Hypothalamus (tissue), 51 donors: ENCODE results near the gene ESRRG.

Experiments used
- DNase-seq, 51 donors: peaks; one replicate each; lab custom pipeline; 2025; lab: John Stamatoyannopoulos, UW

Gene ESRRG

DNA sequence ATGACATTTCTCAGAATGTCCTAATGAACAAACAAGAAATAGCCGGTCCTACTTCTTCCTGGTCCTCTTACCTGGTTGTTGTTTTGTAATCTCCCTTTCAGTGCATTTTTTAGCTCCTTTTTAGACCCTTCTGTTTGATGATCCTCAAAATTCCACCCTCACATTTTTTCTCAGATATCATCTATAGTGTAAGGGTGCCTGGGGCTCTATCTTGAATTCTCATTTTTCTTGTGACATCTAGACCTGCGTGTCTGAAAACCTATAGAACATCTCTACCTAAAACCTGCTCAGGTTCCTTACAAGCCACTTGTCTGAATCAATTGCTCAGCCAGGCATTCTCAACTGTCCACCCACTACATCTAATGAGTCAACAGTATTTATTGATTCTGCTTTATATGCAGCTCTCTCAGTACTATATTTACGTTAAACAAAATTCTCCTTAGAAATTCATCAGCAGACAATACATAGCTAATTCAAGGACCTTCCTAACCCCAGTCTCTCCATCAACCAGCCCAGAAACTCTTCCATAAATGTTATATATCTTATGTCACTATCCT, 263.5 kb downstream of the ESRRG start:
- DNase-seq, result no peak

GRCh38 chr1:216458812-216459211, 264.4 kb downstream of the ESRRG start:
- no peak for DNase-seq

DNA sequence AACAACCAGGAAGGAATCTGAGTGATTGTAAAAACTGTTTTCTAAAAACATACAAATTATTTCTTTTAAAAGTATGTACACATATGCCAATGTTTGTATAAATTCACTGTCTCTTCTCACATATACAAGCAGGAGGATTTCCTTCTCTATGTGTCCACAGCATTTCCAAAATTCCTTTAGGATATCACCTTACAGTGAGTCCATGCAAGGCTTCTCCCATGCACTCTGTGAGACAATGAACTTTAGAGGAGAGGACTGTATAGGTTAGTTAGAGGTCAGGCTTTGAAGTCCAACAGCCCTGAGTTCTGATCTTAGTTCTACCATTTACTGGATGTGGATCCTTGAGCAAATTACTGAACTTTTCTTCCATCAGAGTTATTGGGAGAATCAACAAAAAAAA, 265.9 kb downstream of the ESRRG start:
- DNase-seq, result no peak

DNA sequence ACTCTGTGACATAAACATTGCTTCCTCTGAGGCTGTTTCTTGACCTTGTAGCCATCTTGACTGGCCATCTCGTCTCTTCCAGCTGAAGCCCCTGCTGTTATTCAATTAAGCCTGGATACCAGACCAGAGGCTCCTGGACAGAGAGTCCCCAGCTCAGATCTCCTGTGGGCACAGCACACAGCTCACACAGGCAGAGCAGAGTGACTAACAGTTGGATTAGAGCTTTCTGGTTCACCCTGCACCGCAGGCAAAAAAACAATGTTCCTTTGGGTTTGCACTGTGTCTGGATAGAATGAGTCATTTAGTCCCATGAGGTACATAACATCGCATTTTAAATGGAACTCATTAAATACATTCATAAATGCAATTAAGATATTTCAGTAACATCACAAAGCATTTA, 266.5 kb downstream of the ESRRG start:
- no peak for DNase-seq

GRCh38 chr1:216453777-216454176, 269.5 kb downstream of the ESRRG start:
- DNase-seq, result no peak
